Measurements from ENCODE around the gene SLC10A3.

- TF ChIP-seq CTCF (IDR thresholded peaks at IDR 0.05) (no peak), POLR2A (IDR thresholded peaks at IDR 0.05) (no peak)
Measured at GRCh38 chrX:154444755-154445246, 45.6 kb downstream of the SLC10A3 start.

All from testis (tissue), 2 donors.